HG03439 (cell line): ENCODE measurements around the gene ODF2.

ENCODE experiments used
- ATAC-seq: cut with Tn5 transposase; IDR thresholded peaks from one replicate; pipeline ENCODE4 v1.9.1; 2021; ENCODE audit warnings: mild to moderate bottlenecking, moderate library complexity; ENCODE audit not compliant: unreplicated experiment

ODF2 gene

GRCh38 chr9:128523199-128523925 lies 67.6 kb downstream of the ODF2 start:
- no peak for ATAC-seq

- ATAC-seq = no peak
These were observed 70.9 kb downstream of the ODF2 start for GRCh38 chr9:128526720-128527119.

GRCh38 chr9:128528445-128529160 lies 72.8 kb downstream of the ODF2 start:
- ATAC-seq = no peak

GRCh38 chr9:128529191-128529590 lies 73.4 kb downstream of the ODF2 start:
- no peak for ATAC-seq

- no peak for ATAC-seq
These were observed 76.8 kb downstream of the ODF2 start for GRCh38 chr9:128532581-128532980.

- no peak for ATAC-seq
These were observed 85.0 kb downstream of the ODF2 start for GRCh38 chr9:128540634-128541360.

- ATAC-seq = no peak
These were observed 90.7 kb downstream of the ODF2 start for GRCh38 chr9:128546504-128546903.

- ATAC-seq = no peak
These were observed 93.1 kb downstream of the ODF2 start for GRCh38 chr9:128548876-128549275.

GRCh38 chr9:128550226-128550625 lies 94.4 kb downstream of the ODF2 start:
- no peak for ATAC-seq
